Measurements from ENCODE around the gene CNBP.
"Not testable (repeated sequence)": the region's sequence is repeated elsewhere in the genome, so short reads cannot be mapped to it uniquely, and the experiment has no call there.

The CNBP gene

GRCh38 chr3:129183569-129184395 is at the start of gene CNBP:
TSS of gene CNBP (minus strand) at chr3:129183896. CDS start at chr3:129171757, 12,139 bp downstream.
- peak; percentile 99 for DNase-seq

- peak; percentile 96 for DNase-seq
These were observed 47.8 kb upstream of the CNBP start for GRCh38 chr3:129231331-129232119.

- no peak for DNase-seq
These were observed 46.8 kb upstream of the CNBP start for GRCh38 chr3:129230311-129231019.

- DNase-seq = no peak
These were observed 45.3 kb upstream of the CNBP start for GRCh38 chr3:129228891-129229585.

- no peak for DNase-seq
These were observed 42.7 kb upstream of the CNBP start for GRCh38 chr3:129226374-129226773.

- DNase-seq = peak; percentile 50
These were observed 41.3 kb upstream of the CNBP start for GRCh38 chr3:129224984-129225393.

- not testable (repeated sequence) for DNase-seq
These were observed 40.7 kb upstream of the CNBP start for GRCh38 chr3:129224387-129224786.

- DNase-seq = no peak
These were observed 35.0 kb upstream of the CNBP start for GRCh38 chr3:129218742-129219141.

- DNase-seq = no peak
These were observed 29.5 kb upstream of the CNBP start for GRCh38 chr3:129213238-129213637.

- DNase-seq = peak; percentile 67
These were observed 28.1 kb upstream of the CNBP start for GRCh38 chr3:129211772-129212171.

GRCh38 chr3:129211345-129211744 is 27.6 kb upstream of the CNBP start:
- no peak for DNase-seq

GRCh38 chr3:129207479-129207878 is 23.8 kb upstream of the CNBP start:
- no peak for DNase-seq

- no peak for DNase-seq
These were observed 21.6 kb upstream of the CNBP start for GRCh38 chr3:129205109-129205832.

- no peak for DNase-seq
These were observed 20.8 kb upstream of the CNBP start for GRCh38 chr3:129204473-129204872.

- DNase-seq = no peak
These were observed 15.7 kb upstream of the CNBP start for GRCh38 chr3:129199366-129199765.

- DNase-seq = no peak
These were observed 13.6 kb upstream of the CNBP start for GRCh38 chr3:129197321-129197720.

GRCh38 chr3:129196601-129197000 is 12.9 kb upstream of the CNBP start:
- no peak for DNase-seq

GRCh38 chr3:129195731-129196256 is 12.1 kb upstream of the CNBP start:
- no peak for DNase-seq

GRCh38 chr3:129189793-129190192 is 6.1 kb upstream of the CNBP start:
- DNase-seq = not testable (repeated sequence)

GRCh38 chr3:129187857-129188256 is 4.2 kb upstream of the CNBP start:
- no peak for DNase-seq

GRCh38 chr3:129185783-129186182 is 2.1 kb upstream of the CNBP start:
- DNase-seq = no peak
